Common myeloid progenitor, CD34-positive (primary cell): ENCODE data around the gene ZNF200. TPM values are rescaled to one million over a fixed set of nuclear protein-coding genes. Genes with fewer than 3 reads are reported as not detected.
A peak's percentile ranks its signal among the peaks of the same experiment; 100 is the strongest.

Experiments
- CTCF ChIA-PET: fragments of 350-600 bp; sonication (Branson Sonifier 250); formaldehyde crosslinking; loops from one replicate; lab custom pipeline; 2021; ENCODE audit warnings: antibody characterized with exemption; lab: Charles Lee
- POLR2A ChIA-PET: fragments of 350-600 bp; sonication (Branson Sonifier 250); formaldehyde crosslinking; loops from one replicate; lab custom pipeline; 2021; ENCODE audit warnings: antibody characterized with exemption; lab: Charles Lee
- DNase-seq, 3 donors: peaks; one replicate each; pipeline versions ENCODE4 v3.0.0 to v3.0.0-alpha.2; 2013
- H3K27ac ChIP-seq, 2 experiments: 1 replicate in 1 of 2; 2 replicates in 1 of 2; pipeline ENCODE4 v1.7.0; 2013; ENCODE audit warnings: inconsistent platforms in 2 of 2, low read length in 2 of 2, mild to moderate bottlenecking in 2 of 2, low read depth in 1 of 2, moderate library complexity in 1 of 2; ENCODE audit not compliant: severe bottlenecking in 2 of 2, insufficient read depth in 1 of 2, poor library complexity in 1 of 2
- H3K27me3 ChIP-seq, 5 experiments: replicated peaks in 2 of 5; 1 replicate in 3 of 5; 2 replicates in 2 of 5; pipeline versions ENCODE4 v1.6.1 to v1.7.0; 2013; ENCODE audit warnings: low read length in 4 of 5, mild to moderate bottlenecking in 2 of 5, moderate library complexity in 2 of 5, inconsistent platforms in 1 of 5; ENCODE audit not compliant: insufficient read depth in 5 of 5, control insufficient read depth in 4 of 5
- H3K36me3 ChIP-seq, 4 experiments: 1 replicate in 2 of 4; 2 replicates in 2 of 4; pipeline versions ENCODE4 v1.6.1 to v1.7.0; 2013; ENCODE audit warnings: low read length in 3 of 4, control low read depth in 1 of 4, mild to moderate bottlenecking in 1 of 4; ENCODE audit not compliant: control insufficient read depth in 4 of 4, insufficient read depth in 4 of 4
- H3K4me1 ChIP-seq, 4 experiments: 1 replicate in 3 of 4; 2 replicates in 1 of 4; pipeline versions ENCODE4 v1.6.1 to v1.7.1; 2013; ENCODE audit warnings: low read length in 3 of 4, mild to moderate bottlenecking in 3 of 4, control low read depth in 1 of 4, inconsistent platforms in 1 of 4, moderate library complexity in 1 of 4; ENCODE audit not compliant: control insufficient read depth in 4 of 4, insufficient read depth in 4 of 4; ENCODE audit errors: control extremely low read depth in 1 of 4
- H3K4me3 ChIP-seq, 7 experiments: 1 replicate in 4 of 7; 2 replicates in 3 of 7; pipeline versions ENCODE4 v1.5.1 to v1.7.0; 2013; ENCODE audit warnings: mild to moderate bottlenecking in 7 of 7, low read length in 6 of 7, moderate library complexity in 6 of 7, inconsistent platforms in 2 of 7, low read depth in 2 of 7, control low read depth in 1 of 7; ENCODE audit not compliant: insufficient read depth in 4 of 7, control insufficient read depth in 1 of 7; ENCODE audit errors: extremely low read depth in 1 of 7
- H3K9me3 ChIP-seq, 5 experiments: 1 replicate in 4 of 5; 2 replicates in 1 of 5; pipeline versions ENCODE4 v1.6.1 to v1.7.1; 2013; ENCODE audit warnings: low read length in 4 of 5, mild to moderate bottlenecking in 2 of 5, inconsistent platforms in 1 of 5, low read depth in 1 of 5, moderate library complexity in 1 of 5; ENCODE audit not compliant: control insufficient read depth in 4 of 5, insufficient read depth in 2 of 5; ENCODE audit errors: control extremely low read depth in 1 of 5
- WGBS: methylation state at CpG from one replicate; pipeline ENCODE4 v1.1.5; 2013; ENCODE audit not compliant: insufficient coverage; 5-methylcytosine and 5-hydroxymethylcytosine counted together
- polyA plus RNA-seq: library from polyadenylated mRNA; unstranded; fragments of 120-200 nt; gene quantifications from one replicate; pipeline ENCODE4 v1.2.1, GENCODE V29; 2013

Gene ZNF200
- 4.5 TPM for polyA plus RNA-seq

- WGBS: 0% methylated on average over 43 of the region's 59 CpGs
- CTCF ChIA-PET: no interaction called here
- no peaks in the 10 kb centered on the region for H3K27me3 ChIP-seq
Measured at GRCh38 chr16:3234857-3235561, at the start of gene ZNF200. ZNF200 (minus strand) TSS chr16:3235158; CDS start chr16:3233755, 1,403 bp downstream.

DNA sequence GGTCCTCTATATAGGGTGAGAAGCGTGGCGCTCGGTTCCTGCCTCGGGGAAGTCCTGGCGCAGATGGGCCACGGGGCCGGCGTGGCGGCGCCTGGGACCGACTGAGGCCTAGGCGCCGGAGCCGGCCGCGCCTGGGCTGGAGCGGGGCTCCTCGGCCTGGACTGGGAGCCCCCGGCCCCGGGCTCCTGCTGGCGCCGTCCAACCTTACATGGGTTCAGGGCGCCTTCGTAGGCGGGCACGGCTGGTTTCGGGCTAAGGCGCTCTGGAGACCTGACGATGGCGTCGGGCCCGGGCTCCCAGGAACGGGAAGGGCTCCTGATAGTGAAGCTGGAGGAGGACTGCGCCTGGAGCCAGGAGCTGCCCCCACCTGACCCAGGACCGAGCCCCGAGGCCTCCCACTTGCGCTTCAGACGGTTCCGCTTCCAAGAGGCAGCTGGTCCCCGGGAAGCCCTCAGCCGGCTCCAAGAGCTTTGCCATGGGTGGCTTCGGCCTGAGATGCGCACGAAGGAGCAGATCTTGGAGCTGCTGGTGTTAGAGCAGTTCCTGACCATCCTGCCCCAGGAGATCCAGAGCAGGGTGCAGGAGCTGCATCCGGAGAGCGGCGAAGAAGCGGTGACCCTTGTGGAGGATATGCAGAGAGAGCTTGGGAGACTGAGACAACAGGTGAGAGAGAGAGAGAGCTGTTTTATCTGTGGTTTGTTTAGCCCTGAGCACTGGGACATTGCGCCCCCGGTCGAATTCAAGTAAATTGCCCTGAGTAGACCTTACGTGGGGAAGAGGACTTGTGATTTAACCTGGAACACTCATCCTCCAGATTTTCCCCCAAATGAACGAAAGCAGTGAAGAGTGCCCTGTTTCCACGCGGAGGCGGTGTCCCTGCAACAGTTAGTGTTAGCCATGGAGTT lies 48.8 kb upstream of the ZNF200 start:
- POLR2A ChIA-PET: interaction anchor here (0.7 to 2.0 kb wide), 6 partner anchors 20 to 173 kb away, joined by 3 to 8 read pairs (median 6); partner anchors contain the start of genes ZNF200 and ZSCAN32
- H3K27ac ChIP-seq: peak overlapping the region; percentile 89 to 96
- CTCF ChIA-PET: interaction anchor here (1.1 to 2.5 kb wide), 5 partner anchors 13 to 173 kb away, joined by 3 to 7 read pairs (median 6); no protein-coding TSS in a partner anchor
- 7% methylated on average over 54 of the region's 56 CpGs for WGBS
- DNase-seq: no peak
- peak overlapping the region; percentile 76 to 93 (median 84) for H3K4me3 ChIP-seq
- peaks cover 2 to 28% (median 26%) of the 10 kb centered on the region in 4 experiments for H3K4me1 ChIP-seq
- H3K36me3 ChIP-seq: peaks cover 11 to 38% (median 35%) of the 10 kb centered on the region in 4 experiments
- no peaks in the 10 kb centered on the region for H3K27me3 ChIP-seq
- H3K9me3 ChIP-seq: peaks cover 0 to 34% (median 22%) of the 10 kb centered on the region in 5 experiments

More at GRCh38 chr16:3234857-3235561, at the start of gene ZNF200:
- POLR2A ChIA-PET: interaction anchor here (1.6 kb wide), 1 partner anchor 48 kb away, joined by 6 read pairs; the partner anchor contains the start of gene ZNF263
- DNase-seq: peak; percentile 95 to 98 (median 98)
- Histone ChIP-seq H3K4me3 (peak within 1 kb of the TSS; percentile 82 to 98 (median 86)), H3K36me3 (peaks cover 23 to 34% (median 27%) of the 10 kb centered on the region in 4 experiments), H3K4me1 (peaks cover 2 to 13% (median 11%) of the 10 kb centered on the region in 4 experiments), H3K27ac (peak within 1 kb of the TSS; percentile 77 to 94), H3K9me3 (peaks cover 6 to 31% (median 15%) of the 10 kb centered on the region in 5 experiments)

GRCh38 chr16:3282730-3283542 lies 48.0 kb upstream of the ZNF200 start, which contains the start of gene ZNF263:
ZNF263 (plus strand) TSS chr16:3283491; CDS start chr16:3283819, 328 bp downstream.
- H3K4me1 ChIP-seq: peaks cover 2 to 28% (median 26%) of the 10 kb centered on the region in 4 experiments
- peaks cover 0 to 26% (median 15%) of the 10 kb centered on the region in 5 experiments for H3K9me3 ChIP-seq
- POLR2A ChIA-PET: interaction anchor here (0.6 to 2.0 kb wide), 10 partner anchors 13 to 218 kb away, joined by 3 to 8 read pairs (median 5); partner anchors contain the start of genes CLUAP1, NAA60, TIGD7 and ZNF200
- peaks cover 8 to 32% (median 29%) of the 10 kb centered on the region in 4 experiments for H3K36me3 ChIP-seq
- DNase-seq: peak; percentile 97 to 99 (median 99)
- H3K27me3 ChIP-seq: peaks cover 0 to 1% (median 0%) of the 10 kb centered on the region in 5 experiments
- 0% methylated on average over 65 of the region's 72 CpGs for WGBS
- H3K4me3 ChIP-seq: peak within 1 kb of the TSS; percentile 76 to 93 (median 84)
- H3K27ac ChIP-seq: peak within 1 kb of the TSS; percentile 89 to 96
- CTCF ChIA-PET: interaction anchor here (1.0 to 2.5 kb wide), 6 partner anchors 14 to 174 kb away, joined by 3 to 7 read pairs (median 4); no protein-coding TSS in a partner anchor

- H3K36me3 ChIP-seq: peaks cover 5 to 26% (median 25%) of the 10 kb centered on the region in 4 experiments
- ChIA-PET POLR2A (interaction anchor here (0.6 to 2.0 kb wide), 8 partner anchors 14 to 219 kb away, joined by 3 to 8 read pairs (median 5); partner anchors contain the start of genes CLUAP1, NAA60, TIGD7 and ZNF200), CTCF (interaction anchor here (1.0 to 2.5 kb wide), 4 partner anchors 15 to 175 kb away, joined by 3 to 7 read pairs (median 4); no protein-coding TSS in a partner anchor)
- H3K4me3 ChIP-seq: peak overlapping the region; percentile 76 to 93 (median 84)
- H3K27ac ChIP-seq: peak overlapping the region; percentile 46 to 96
- peak in 1 of 3 donors; percentile 82 for DNase-seq
- peaks cover 2 to 28% (median 26%) of the 10 kb centered on the region in 4 experiments for H3K4me1 ChIP-seq
- peaks cover 0 to 20% (median 12%) of the 10 kb centered on the region in 5 experiments for H3K9me3 ChIP-seq
- H3K27me3 ChIP-seq: peaks cover 0 to 1% (median 0%) of the 10 kb centered on the region in 5 experiments
- WGBS: 7% methylated on average over 25 of the region's 29 CpGs
Measured at GRCh38 chr16:3282103-3282729, 47.3 kb upstream of the ZNF200 start.

- CTCF ChIA-PET: no interaction called here
- POLR2A ChIA-PET: no interaction called here
- no peak for DNase-seq
Measured at GRCh38 chr16:3281222-3281820, 46.4 kb upstream of the ZNF200 start.

More at GRCh38 chr16:3281222-3281820, 46.4 kb upstream of the ZNF200 start:
- WGBS: 97% methylated on average over 6 of the region's 6 CpGs
- peaks cover 0 to 13% (median 10%) of the 10 kb centered on the region in 5 experiments for H3K9me3 ChIP-seq
- no peak overlapping the region for H3K27ac ChIP-seq
- H3K4me1 ChIP-seq: peaks cover 2 to 28% (median 26%) of the 10 kb centered on the region in 4 experiments
- H3K27me3 ChIP-seq: peaks cover 0 to 4% (median 0%) of the 10 kb centered on the region in 5 experiments
- H3K36me3 ChIP-seq: peaks cover 5 to 19% (median 17%) of the 10 kb centered on the region in 4 experiments
- H3K4me3 ChIP-seq: no peak overlapping the region
